HepG2 (cell line): Measurements from ENCODE around the gene SULT1C4. TPM values are rescaled to one million over a fixed set of nuclear protein-coding genes. Genes with fewer than 3 reads are reported as not detected.
A peak's percentile ranks its signal among the peaks of the same experiment; 100 is the strongest.

Experiments used
- ATAC-seq: fragments of 200-7000 bp; cut with Tn5 transposase; 3 replicates; pipeline ENCODE4 v1.9.1; 2020; ENCODE audit warnings: mild to moderate bottlenecking, moderate library complexity
- BruUV-seq: library from RNA; stranded (reverse); fragments of 400-500 nt; replicated peaks from 2 replicates; lab custom pipeline; 2021; lab: Mats Ljungman, UMichigan
- CTCF ChIA-PET: fragments of 300-600 bp; formaldehyde crosslinking; extraction: SDS; loops from one replicate; lab custom pipeline; 2021; ENCODE audit warnings: low total read pairs, inconsistent platforms, low intra/inter-chr PET ratio; lab: Yijun Ruan, JAX
- POLR2A ChIA-PET: fragments of 350-600 bp; sonication (Branson Sonifier 250); formaldehyde crosslinking; loops from one replicate; lab custom pipeline; 2020; ENCODE audit warnings: antibody characterized with exemption, inconsistent platforms; lab: Yijun Ruan, JAX
- DNase-seq: peaks from one replicate; pipeline ENCODE4 v3.0.0-alpha.2; 2015; ENCODE audit warnings: low spot score
- FAIRE-seq: peaks from 3 replicates; lab custom pipeline; 2011; peaks lifted over from hg19 to GRCh38; lab: Jason Lieb, UNC
- H2AFZ ChIP-seq: one replicate; pipeline ENCODE4 v1.6.1; 2011; ENCODE audit warnings: low read length, inconsistent platforms
- H3K27ac ChIP-seq: fragments of 300-600 bp; 3 replicates; pipeline ENCODE4 v1.8.0; 2011; ENCODE audit warnings: mixed run types, mild to moderate bottlenecking, mixed read lengths, low read length, inconsistent platforms; ENCODE audit not compliant: insufficient read depth; ENCODE audit errors: extremely low read length
- H3K27me3 ChIP-seq, 2 experiments: fragments of 200-600 bp in 1 of 2; 2 replicates in 1 of 2; 3 replicates in 1 of 2; pipeline versions ENCODE4 v1.6.0 to v1.8.0; 2011; ENCODE audit warnings: low read length in 2 of 2, mild to moderate bottlenecking in 2 of 2, moderate library complexity in 2 of 2, inconsistent platforms in 1 of 2; ENCODE audit not compliant: insufficient read depth in 2 of 2, control insufficient read depth in 1 of 2
- H3K36me3 ChIP-seq, 2 experiments: fragments of 200-600 bp in 1 of 2; replicated peaks in 1 of 2; 2 replicates in 1 of 2; 3 replicates in 1 of 2; pipeline versions ENCODE4 v1.5.1 to v1.8.0; 2011; ENCODE audit warnings: low read length in 2 of 2, inconsistent platforms in 1 of 2; ENCODE audit not compliant: insufficient read depth in 2 of 2, control insufficient read depth in 1 of 2
- H3K4me1 ChIP-seq: 2 replicates; pipeline ENCODE4 v1.5.1; 2012; ENCODE audit warnings: low read length, inconsistent platforms; ENCODE audit not compliant: insufficient read depth
- H3K4me2 ChIP-seq: 2 replicates; pipeline ENCODE4 v1.6.0; 2011; ENCODE audit warnings: low read depth, low read length, inconsistent platforms
- H3K4me3 ChIP-seq, 3 experiments: fragments of 200-600 bp in 1 of 3; sonication (generic), shearing (Covaris generic) in 1 of 3; replicated peaks in 1 of 3; 2 replicates each; pipeline ENCODE4 v1.5.1; 2011 to 2016; ENCODE audit warnings: low read length in 3 of 3, inconsistent platforms in 2 of 3, low read depth in 2 of 3, mild to moderate bottlenecking in 2 of 3, control low read depth in 1 of 3, mixed read lengths in 1 of 3; ENCODE audit not compliant: insufficient read depth in 1 of 3
- H3K79me2 ChIP-seq: one replicate; pipeline ENCODE4 v1.6.1; 2011; ENCODE audit warnings: low read length, inconsistent platforms; ENCODE audit not compliant: insufficient read depth
- H3K9ac ChIP-seq: 2 replicates; pipeline ENCODE4 v1.6.0; 2011; ENCODE audit warnings: mild to moderate bottlenecking, low read depth, low read length, inconsistent platforms; ENCODE audit not compliant: insufficient read depth
- H3K9me3 ChIP-seq: 2 replicates; pipeline ENCODE4 v1.5.1; 2012; ENCODE audit warnings: mild to moderate bottlenecking, low read length
- H4K20me1 ChIP-seq: 2 replicates; pipeline ENCODE4 v1.6.0; 2011; ENCODE audit warnings: inconsistent platforms, mild to moderate bottlenecking, low read length, moderate library complexity; ENCODE audit not compliant: insufficient read depth
- AGO1 ChIP-seq: fragments of 200-400 bp; formaldehyde crosslinking; IDR thresholded peaks from 2 replicates; pipeline ENCODE4 v1.6.1; 2017; ENCODE audit warnings: mild to moderate bottlenecking, low read depth, low read length, moderate library complexity; ENCODE audit not compliant: poor library complexity, severe bottlenecking
- EP300 ChIP-seq, 3 experiments: sonication (generic) in 1 of 3; formaldehyde crosslinking in 1 of 3; IDR thresholded peaks; 2 replicates each; pipeline versions ENCODE4 v1.5.1 to v1.6.1; 2011 to 2020; ENCODE audit warnings: low read depth in 2 of 3, low read length in 2 of 3, borderline replicate concordance in 1 of 3, improper control_type of control experiment in 1 of 3, mild to moderate bottlenecking in 1 of 3, missing genetic modification reagents in 1 of 3, moderate library complexity in 1 of 3
- ERF ChIP-seq: IDR thresholded peaks from 2 replicates; pipeline ENCODE4 v1.6.1; 2018; ENCODE audit warnings: missing biosample characterization, missing genetic modification reagents
- FOXC1 ChIP-seq: sonication (generic); formaldehyde crosslinking; IDR thresholded peaks from 2 replicates; pipeline ENCODE4 v1.8.0; 2022; ENCODE audit warnings: mild to moderate bottlenecking, missing genetic modification reagents, borderline replicate concordance
- HMG20B ChIP-seq: conservative IDR thresholded peaks from 2 replicates; pipeline ENCODE4 v1.6.1; 2016; ENCODE audit warnings: missing genetic modification reagents, missing compliant biosample characterization
- JUNB ChIP-seq: sonication (generic); formaldehyde crosslinking; IDR thresholded peaks from 2 replicates; pipeline ENCODE4 v1.8.0; 2022; ENCODE audit warnings: missing genetic modification reagents, mild to moderate bottlenecking, borderline replicate concordance
- POLR2G ChIP-seq: fragments of 200-400 bp; formaldehyde crosslinking; IDR thresholded peaks from 2 replicates; pipeline ENCODE4 v1.6.1; 2018; ENCODE audit warnings: mild to moderate bottlenecking, low read depth, low read length, moderate library complexity
- RARG ChIP-seq: sonication (generic); formaldehyde crosslinking; IDR thresholded peaks from 2 replicates; pipeline ENCODE4 v1.4.0; 2020; ENCODE audit warnings: low read depth, mild to moderate bottlenecking, missing genetic modification reagents
- SAFB2 ChIP-seq: sonication (generic); formaldehyde crosslinking; IDR thresholded peaks from 2 replicates; pipeline ENCODE4 v1.5.1; 2020; ENCODE audit warnings: missing genetic modification reagents, low read depth, mild to moderate bottlenecking, borderline replicate concordance
- TARDBP ChIP-seq: sonication (generic); formaldehyde crosslinking; IDR thresholded peaks from 2 replicates; pipeline ENCODE4 v1.8.0; 2022; ENCODE audit warnings: mild to moderate bottlenecking, missing genetic modification reagents
- ZFYVE20 ChIP-seq: sonication (generic); formaldehyde crosslinking; IDR thresholded peaks from 2 replicates; pipeline ENCODE4 v1.8.0; 2023; ENCODE audit warnings: low read depth, mild to moderate bottlenecking, moderate library complexity, missing genetic modification reagents, borderline replicate concordance
- ZNF124 ChIP-seq: sonication (generic); formaldehyde crosslinking; IDR thresholded peaks from 2 replicates; pipeline ENCODE4 v1.4.0; 2020; ENCODE audit warnings: missing genetic modification reagents
- ZNF333 ChIP-seq: sonication (generic); formaldehyde crosslinking; IDR thresholded peaks from 2 replicates; pipeline ENCODE4 v1.4.0; 2020; ENCODE audit warnings: mild to moderate bottlenecking, missing genetic modification reagents, borderline replicate concordance
- ZNF782 ChIP-seq: sonication (generic); formaldehyde crosslinking; IDR thresholded peaks from 2 replicates; pipeline ENCODE4 v1.4.0; 2020; ENCODE audit warnings: missing genetic modification reagents, mild to moderate bottlenecking, borderline replicate concordance
- ZSCAN31 ChIP-seq: sonication (generic); formaldehyde crosslinking; IDR thresholded peaks from 2 replicates; pipeline ENCODE4 v1.5.0; 2020; ENCODE audit warnings: low read depth, mild to moderate bottlenecking, missing genetic modification reagents
- WGBS: methylation state at CpG from one replicate; pipeline ENCODE4 v1.1.6; 2017; ENCODE audit warnings: low lambda C conversion rate; 5-methylcytosine and 5-hydroxymethylcytosine counted together
- in situ Hi-C: cut with HindIII; loops from 2 replicates; pipeline ENCODE4 v1.10.0; 2017; ENCODE audit warnings: low pct_unique_long_range_greater_than_20kb; ENCODE audit not compliant: extremely low pct_ligation_motif_present
- intact Hi-C: fragments of 100-400 bp; cut with micrococcal nuclease; formaldehyde crosslinking; loops from one replicate; pipeline ENCODE4 v1.10.0; 2022; ENCODE audit not compliant: unreplicated experiment
- polyA plus RNA-seq, 8 experiments: library from polyadenylated mRNA; depleted of rRNA in 3 of 8; stranded (reverse) in 7 of 8; unstranded in 1 of 8; fragments of >200 nt; fragmentation: Illumina TruSeq in 4 of 8; extraction: Trizol in 4 of 8; gene quantifications; 2 replicates each; pipeline versions ENCODE4 v1.2.1 to v1.2.3, GENCODE V29; 2011 to 2016; ENCODE audit warnings: low read depth in 4 of 8, missing spikeins in 1 of 8, mixed read lengths in 1 of 8; ENCODE audit not compliant: insufficient read depth in 1 of 8
- total RNA-seq, 5 experiments: library from RNA; depleted of rRNA; stranded (reverse); fragments of >200 nt; fragmentation: Illumina TruSeq; extraction: Trizol; gene quantifications; 2 replicates each; pipeline ENCODE4 v1.2.3, GENCODE V29; 2016; ENCODE audit warnings: low read depth in 1 of 5
- TF ChIP-seq, protein P1 (sequence below): sonication (generic); formaldehyde crosslinking; conservative IDR thresholded peaks from 2 replicates; pipeline ENCODE4 v1.8.1; 2023; ENCODE audit warnings: missing genetic modification reagents
- TF ChIP-seq, protein P2 (sequence below): sonication (generic); formaldehyde crosslinking; IDR thresholded peaks from 2 replicates; pipeline ENCODE4 v1.4.0; 2020; ENCODE audit warnings: missing genetic modification reagents, borderline replicate concordance

SULT1C4 gene
- total and polyA plus RNA-seq, 2 of the 13 experiments (the other 11 are each of a cell fraction or from before 2014, with no cell fraction given), result 1.3 to 8.6 TPM

DNA sequence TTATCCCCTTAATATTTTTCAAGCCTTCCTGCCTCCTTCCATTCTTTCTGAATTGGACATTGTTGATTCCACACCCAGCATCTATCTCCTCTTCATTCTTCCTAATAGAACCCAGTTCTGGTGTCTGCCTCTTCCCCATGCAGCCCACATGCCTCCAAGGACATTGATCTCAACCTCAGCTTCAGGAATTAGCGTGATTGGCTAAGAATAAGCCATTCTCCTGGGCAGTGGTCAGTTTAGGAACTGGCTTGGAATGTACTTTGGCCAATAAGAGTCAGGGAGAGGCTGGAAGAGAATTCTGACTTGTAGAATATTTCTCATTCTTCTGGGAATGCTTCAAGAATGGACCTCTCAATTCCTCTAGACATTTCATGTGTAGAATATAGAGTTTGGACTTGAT is 45.3 kb downstream of the SULT1C4 start (continued):
- TF ChIP-seq, protein P1, sequence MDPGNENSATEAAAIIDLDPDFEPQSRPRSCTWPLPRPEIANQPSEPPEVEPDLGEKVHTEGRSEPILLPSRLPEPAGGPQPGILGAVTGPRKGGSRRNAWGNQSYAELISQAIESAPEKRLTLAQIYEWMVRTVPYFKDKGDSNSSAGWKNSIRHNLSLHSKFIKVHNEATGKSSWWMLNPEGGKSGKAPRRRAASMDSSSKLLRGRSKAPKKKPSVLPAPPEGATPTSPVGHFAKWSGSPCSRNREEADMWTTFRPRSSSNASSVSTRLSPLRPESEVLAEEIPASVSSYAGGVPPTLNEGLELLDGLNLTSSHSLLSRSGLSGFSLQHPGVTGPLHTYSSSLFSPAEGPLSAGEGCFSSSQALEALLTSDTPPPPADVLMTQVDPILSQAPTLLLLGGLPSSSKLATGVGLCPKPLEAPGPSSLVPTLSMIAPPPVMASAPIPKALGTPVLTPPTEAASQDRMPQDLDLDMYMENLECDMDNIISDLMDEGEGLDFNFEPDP (CRISPR knock-in tag), result 0 out of 2 replicates have a peak, but pooled peaks have one; percentile 68
- TF ChIP-seq, all 625 proteins: peak for 5

DNA sequence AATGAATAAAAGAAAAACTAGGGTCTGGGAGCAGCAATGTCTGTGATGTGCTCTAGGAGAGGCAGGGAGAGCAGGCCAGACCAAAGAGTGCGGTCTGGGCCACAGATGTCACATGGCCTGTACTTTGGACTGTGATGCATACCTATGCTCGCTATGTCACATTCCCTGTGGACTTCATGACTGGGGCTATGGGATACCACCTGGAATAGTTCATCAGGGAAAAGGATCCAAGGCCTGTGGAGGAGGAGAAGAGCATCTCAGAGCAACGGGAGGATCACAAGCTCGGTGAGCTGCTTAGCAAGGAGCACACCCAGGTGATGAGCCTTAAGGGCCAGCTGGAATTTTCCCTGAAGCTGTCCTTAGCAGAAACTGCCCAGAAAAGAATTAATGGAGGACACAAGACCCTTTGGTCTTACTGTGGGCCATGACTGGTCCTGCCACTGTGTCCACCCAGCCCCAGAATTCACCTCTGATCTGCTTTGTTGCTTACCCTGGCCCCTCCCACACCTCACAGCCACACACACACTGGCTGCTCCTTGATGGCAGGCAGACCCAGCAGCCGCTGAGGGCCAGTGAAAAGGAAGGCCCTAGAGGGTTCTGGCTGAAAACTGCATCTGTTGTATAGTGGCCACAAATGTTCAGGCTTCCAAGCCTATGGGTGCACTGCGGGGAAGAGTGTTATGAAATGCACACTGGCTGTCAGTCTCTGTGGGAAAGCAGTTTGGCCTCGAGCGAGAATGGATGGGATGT is 45.9 kb downstream of the SULT1C4 start:
- ChIA-PET CTCF (no interaction called here), POLR2A (interaction anchor here (0.9 kb wide), 1 partner anchor 24 kb away, joined by 4 read pairs; no protein-coding TSS in a partner anchor)
- ATAC-seq, result peak; percentile 100
- BruUV-seq, result TSS peak; percentile 90
- peak overlapping the region; percentile 69 for H3K4me2 ChIP-seq
- H3K4me3 ChIP-seq, result peak overlapping the region; percentile 10 to 51 (median 30); a peak in 5 of 6 replicates
- H3K27ac ChIP-seq, result peak overlapping the region; percentile 44
- FAIRE-seq, result peak; percentile 94
- no peaks in the 10 kb centered on the region for H3K36me3 ChIP-seq
- WGBS, result 23% methylated on average over 8 of the region's 8 CpGs
- no peaks in the 10 kb centered on the region for H3K79me2 ChIP-seq
- no peaks in the 10 kb centered on the region for H4K20me1 ChIP-seq
- peak overlapping the region; percentile 32 for H3K9ac ChIP-seq
- peak; percentile 94 for DNase-seq
- intact Hi-C loops, result no loop called here
- peaks cover 21% of the 10 kb centered on the region for H3K4me1 ChIP-seq
- in situ Hi-C loops, result no loop called here
- H2AFZ ChIP-seq, result peak overlapping the region; percentile 16
- no peaks in the 10 kb centered on the region for H3K27me3 ChIP-seq
- H3K9me3 ChIP-seq, result no peaks in the 10 kb centered on the region
- TF ChIP-seq ZSCAN31 (CRISPR knock-in tag), result peak; percentile 67; the same call in 1 of the 2 replicates
- TF ChIP-seq TARDBP, result peak; percentile 36; the same call in 1 of the 2 replicates
- 0 out of 2 replicates have a peak, but pooled peaks have one; percentile 28 for TF ChIP-seq SAFB2 (CRISPR knock-in tag)
- peak; percentile 61 to 72; a peak in 3 of 4 replicates for TF ChIP-seq EP300 (IDR thresholded peaks at IDR 0.05; ENCODE audit: low read depth in 2 of 2, low read length in 2 of 2)
- TF ChIP-seq EP300 (CRISPR knock-in tag; IDR thresholded peaks at IDR 0.05; ENCODE audit: borderline replicate concordance), result peak; percentile 52; the same call in 1 of the 2 replicates
- TF ChIP-seq JUNB (CRISPR knock-in tag), result no peak
- TF ChIP-seq FOXC1 (CRISPR knock-in tag), result peak; percentile 45
- no peak for TF ChIP-seq ZFYVE20 (CRISPR knock-in tag)
- TF ChIP-seq ZNF124 (CRISPR knock-in tag), result peak; percentile 67; the same call in 1 of the 2 replicates
- TF ChIP-seq ZNF333, result 0 out of 2 replicates have a peak, but pooled peaks have one; percentile 19
- 0 out of 2 replicates have a peak, but pooled peaks have one; percentile 24 for TF ChIP-seq POLR2G
- TF ChIP-seq HMG20B (CRISPR knock-in tag), result 0 out of 2 replicates have a peak, but pooled peaks have one; percentile 15
- peak; percentile 62; the same call in 1 of the 2 replicates for TF ChIP-seq ERF
- TF ChIP-seq, protein P2, sequence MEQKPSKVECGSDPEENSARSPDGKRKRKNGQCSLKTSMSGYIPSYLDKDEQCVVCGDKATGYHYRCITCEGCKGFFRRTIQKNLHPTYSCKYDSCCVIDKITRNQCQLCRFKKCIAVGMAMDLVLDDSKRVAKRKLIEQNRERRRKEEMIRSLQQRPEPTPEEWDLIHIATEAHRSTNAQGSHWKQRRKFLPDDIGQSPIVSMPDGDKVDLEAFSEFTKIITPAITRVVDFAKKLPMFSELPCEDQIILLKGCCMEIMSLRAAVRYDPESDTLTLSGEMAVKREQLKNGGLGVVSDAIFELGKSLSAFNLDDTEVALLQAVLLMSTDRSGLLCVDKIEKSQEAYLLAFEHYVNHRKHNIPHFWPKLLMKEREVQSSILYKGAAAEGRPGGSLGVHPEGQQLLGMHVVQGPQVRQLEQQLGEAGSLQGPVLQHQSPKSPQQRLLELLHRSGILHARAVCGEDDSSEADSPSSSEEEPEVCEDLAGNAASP (CRISPR knock-in tag), result peak; percentile 68; the same call in 1 of the 2 replicates
- no peak for TF ChIP-seq AGO1
- TF ChIP-seq RARG (CRISPR knock-in tag), result no peak
- TF ChIP-seq ZNF782 (CRISPR knock-in tag), result peak; percentile 29; the same call in 1 of the 2 replicates
